Spleen (tissue), 7 donors: ENCODE measurements around the gene TCEANC2.

Source experiments
- POLR2A ChIP-seq, 3 donors: fragments of 450-650 bp; IDR thresholded peaks; one replicate each; pipeline ENCODE4 v1.5.1; 2017; ENCODE audit warnings: antibody characterized with exemption in 3 of 3, mild to moderate bottlenecking in 1 of 3
- TF ChIP-seq, protein P1 (sequence below), 11 experiments: fragments of 200-600 bp in 7 of 11; fragments of 450-650 bp in 4 of 11; sonication (generic) in 4 of 11; IDR thresholded peaks in 8 of 11; conservative IDR thresholded peaks in 3 of 11; 1 replicate in 7 of 11; 2 replicates in 4 of 11; pipeline versions ENCODE4 v1.4.0 to v1.8.0; 2016 to 2021; ENCODE audit warnings: antibody characterized with exemption in 11 of 11, inconsistent platforms in 4 of 11, mild to moderate bottlenecking in 1 of 11
- donor health status: DM: no; HTN: no; CAD: no; lungs with moderate emphysema.
- donor health status: DM: no; HTN: no; CAD: no.
- donor health status: DM: no; HTN: no; CAD: no.

- TF ChIP-seq, protein P1, sequence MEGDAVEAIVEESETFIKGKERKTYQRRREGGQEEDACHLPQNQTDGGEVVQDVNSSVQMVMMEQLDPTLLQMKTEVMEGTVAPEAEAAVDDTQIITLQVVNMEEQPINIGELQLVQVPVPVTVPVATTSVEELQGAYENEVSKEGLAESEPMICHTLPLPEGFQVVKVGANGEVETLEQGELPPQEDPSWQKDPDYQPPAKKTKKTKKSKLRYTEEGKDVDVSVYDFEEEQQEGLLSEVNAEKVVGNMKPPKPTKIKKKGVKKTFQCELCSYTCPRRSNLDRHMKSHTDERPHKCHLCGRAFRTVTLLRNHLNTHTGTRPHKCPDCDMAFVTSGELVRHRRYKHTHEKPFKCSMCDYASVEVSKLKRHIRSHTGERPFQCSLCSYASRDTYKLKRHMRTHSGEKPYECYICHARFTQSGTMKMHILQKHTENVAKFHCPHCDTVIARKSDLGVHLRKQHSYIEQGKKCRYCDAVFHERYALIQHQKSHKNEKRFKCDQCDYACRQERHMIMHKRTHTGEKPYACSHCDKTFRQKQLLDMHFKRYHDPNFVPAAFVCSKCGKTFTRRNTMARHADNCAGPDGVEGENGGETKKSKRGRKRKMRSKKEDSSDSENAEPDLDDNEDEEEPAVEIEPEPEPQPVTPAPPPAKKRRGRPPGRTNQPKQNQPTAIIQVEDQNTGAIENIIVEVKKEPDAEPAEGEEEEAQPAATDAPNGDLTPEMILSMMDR (IDR thresholded peaks at IDR 0.05 in 8 of 11, conservative IDR thresholded peaks at IDR 0.05 in 3 of 11) = no peak
- TF ChIP-seq POLR2A (IDR thresholded peaks at IDR 0.05) = no peak
Measured at GRCh38 chr1:54096227-54096876, 42.9 kb downstream of the TCEANC2 start.
